CD14-positive monocyte (primary cell): ENCODE results near the gene NDUFA8. TPM values are rescaled to one million over a fixed set of nuclear protein-coding genes. Genes with fewer than 3 reads are reported as not detected.

Experiments
- DNase-seq, 3 donors: peaks; one replicate each; pipeline ENCODE4 v3.0.0-alpha.2; 2011 to 2022
- H2AFZ ChIP-seq: 2 replicates; pipeline ENCODE4 v1.6.0; 2012; ENCODE audit warnings: mild to moderate bottlenecking, low read depth, low read length, inconsistent platforms; ENCODE audit not compliant: insufficient read depth, poor library complexity, severe bottlenecking
- H3K27ac ChIP-seq, 2 donors: 1 replicate in 1 of 2; 2 replicates in 1 of 2; pipeline ENCODE4 v1.5.1; 2012 to 2013; ENCODE audit warnings: low read length in 2 of 2, control low read depth in 1 of 2, inconsistent platforms in 1 of 2, low read depth in 1 of 2, mild to moderate bottlenecking in 1 of 2
- H3K27me3 ChIP-seq, 2 donors: one replicate each; pipeline versions ENCODE4 v1.6.0 to v1.6.1; 2011 to 2013; ENCODE audit warnings: low read length in 2 of 2; ENCODE audit not compliant: control insufficient read depth in 2 of 2, insufficient read depth in 2 of 2
- H3K36me3 ChIP-seq, 2 donors: replicated peaks in 1 of 2; 1 replicate in 1 of 2; 2 replicates in 1 of 2; pipeline versions ENCODE4 v1.5.1 to v1.6.1; 2012 to 2013; ENCODE audit warnings: low read length in 2 of 2, control low read depth in 1 of 2, inconsistent platforms in 1 of 2, mild to moderate bottlenecking in 1 of 2; ENCODE audit not compliant: insufficient read depth in 2 of 2, control insufficient read depth in 1 of 2
- H3K4me1 ChIP-seq, 2 donors: 1 replicate in 1 of 2; 2 replicates in 1 of 2; pipeline versions ENCODE4 v1.5.1 to v1.6.1; 2012 to 2013; ENCODE audit warnings: low read length in 2 of 2, control low read depth in 1 of 2, inconsistent platforms in 1 of 2, mild to moderate bottlenecking in 1 of 2, moderate library complexity in 1 of 2; ENCODE audit not compliant: insufficient read depth in 2 of 2, control insufficient read depth in 1 of 2
- H3K4me2 ChIP-seq: replicated peaks from 2 replicates; pipeline ENCODE3; 2012; ENCODE audit warnings: low read length, moderate library complexity, mild to moderate bottlenecking; ENCODE audit not compliant: poor library complexity, severe bottlenecking; ENCODE audit errors: extremely low read depth
- H3K4me3 ChIP-seq, 3 experiments: fragments of 200-600 bp in 1 of 3; sonication (generic) in 1 of 3; replicated peaks in 1 of 3; 1 replicate in 2 of 3; 2 replicates in 1 of 3; pipeline ENCODE4 v1.5.1; 2011 to 2013; ENCODE audit warnings: low read length in 3 of 3, mild to moderate bottlenecking in 3 of 3, control low read depth in 2 of 3, low read depth in 2 of 3, inconsistent platforms in 1 of 3, moderate library complexity in 1 of 3
- H3K79me2 ChIP-seq: 2 replicates; pipeline ENCODE4 v1.6.0; 2012; ENCODE audit warnings: mild to moderate bottlenecking, control low read depth, inconsistent platforms, low read length, moderate library complexity; ENCODE audit not compliant: insufficient read depth
- H3K9ac ChIP-seq: 2 replicates; pipeline ENCODE4 v1.6.0; 2017; ENCODE audit warnings: low read length, mild to moderate bottlenecking; ENCODE audit not compliant: insufficient read depth, poor library complexity, severe bottlenecking
- H3K9me3 ChIP-seq, 2 donors: replicated peaks in 1 of 2; 1 replicate in 1 of 2; 2 replicates in 1 of 2; pipeline versions ENCODE4 v1.5.1 to v1.6.1; 2012 to 2013; ENCODE audit warnings: low read length in 2 of 2, control low read depth in 1 of 2; ENCODE audit not compliant: control insufficient read depth in 1 of 2, insufficient read depth in 1 of 2
- H4K20me1 ChIP-seq: 2 replicates; pipeline ENCODE4 v1.6.0; 2012; ENCODE audit warnings: mild to moderate bottlenecking, low read length, control low read depth, moderate library complexity; ENCODE audit not compliant: insufficient read depth
- H3K27ac Mint-ChIP-seq, 7 donors: one replicate each; pipeline ENCODE4 v1.8.0; 2020; ENCODE audit warnings: mild to moderate bottlenecking in 7 of 7, mixed read lengths in 7 of 7, moderate library complexity in 6 of 7, inconsistent platforms in 2 of 7
- H3K27me3 Mint-ChIP-seq, 3 donors: one replicate each; pipeline ENCODE4 v1.8.0; 2021 to 2022; ENCODE audit warnings: low read depth in 3 of 3, mild to moderate bottlenecking in 3 of 3, mixed read lengths in 3 of 3, moderate library complexity in 3 of 3, inconsistent platforms in 1 of 3
- H3K36me3 Mint-ChIP-seq, 2 donors: one replicate each; pipeline ENCODE4 v1.8.0; 2020; ENCODE audit warnings: mixed read lengths in 2 of 2, inconsistent platforms in 1 of 2, mild to moderate bottlenecking in 1 of 2
- H3K4me1 Mint-ChIP-seq: one replicate; pipeline ENCODE4 v1.8.0; 2020; ENCODE audit warnings: mild to moderate bottlenecking, mixed read lengths
- H3K4me3 Mint-ChIP-seq, 2 donors: one replicate each; pipeline ENCODE4 v1.8.0; 2020; ENCODE audit warnings: mild to moderate bottlenecking in 2 of 2, mixed read lengths in 2 of 2, moderate library complexity in 1 of 2
- H3K9me3 Mint-ChIP-seq, 7 donors: one replicate each; pipeline ENCODE4 v1.8.0; 2020 to 2022; ENCODE audit warnings: mixed read lengths in 7 of 7, mild to moderate bottlenecking in 6 of 7, moderate library complexity in 6 of 7, inconsistent platforms in 2 of 7
- CTCF ChIP-seq: fragments of 200-600 bp; IDR thresholded peaks from one replicate; pipeline ENCODE4 v1.8.0; 2022; ENCODE audit warnings: antibody characterized with exemption, mild to moderate bottlenecking
- WGBS: methylation state at CpG from one replicate; pipeline ENCODE4 v1.1.5; 2013; ENCODE audit warnings: missing lambda C conversion rate; ENCODE audit not compliant: insufficient coverage; 5-methylcytosine and 5-hydroxymethylcytosine counted together
- intact Hi-C, 2 donors: fragments of 100-400 bp; cut with micrococcal nuclease; formaldehyde crosslinking; loops; one replicate each; pipeline versions ENCODE4 v1.15.0 to v1.15.1; 2023
- polyA plus RNA-seq, 3 donors: library from polyadenylated mRNA; depleted of rRNA in 1 of 3; unstranded in 2 of 3; stranded (reverse) in 1 of 3; fragments of 300-500 nt in 2 of 3; fragments of >200 nt in 1 of 3; fragmentation: Illumina TruSeq in 2 of 3; gene quantifications; 1 replicate in 2 of 3; 2 replicates in 1 of 3; pipeline ENCODE4 v1.2.3, GENCODE V29; 2012 to 2021

The NDUFA8 gene
- polyA plus RNA-seq, 3 donors: 19.6 to 71.2 (median 63.5) TPM

DNA sequence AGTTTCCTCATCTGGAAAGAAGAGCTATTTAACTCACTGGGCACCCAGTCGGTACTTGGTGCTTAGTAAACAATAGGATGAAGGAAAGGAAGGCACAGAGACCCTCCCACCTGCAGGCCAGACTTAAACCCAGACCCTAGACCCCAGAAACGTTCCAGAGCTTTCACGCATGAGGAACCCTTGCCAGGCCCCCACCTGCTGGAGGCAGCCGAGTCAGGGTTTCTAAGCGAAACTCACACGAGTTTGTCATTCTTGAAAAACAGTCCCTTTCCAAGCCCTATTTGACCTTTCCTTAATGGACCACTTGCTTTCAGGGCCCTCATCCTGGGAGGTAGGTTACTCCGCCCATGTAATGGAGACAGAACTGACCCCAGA, 30.6 kb downstream of the NDUFA8 start:
- Histone ChIP-seq H3K9ac (no peak overlapping the region), H3K27ac (no peak overlapping the region), H3K4me2 (no peak overlapping the region), H3K27me3 (peaks cover 18 to 34% of the 10 kb centered on the region in 2 donors), H3K9me3 (peaks cover 0 to 5% of the 10 kb centered on the region in 2 donors), H3K4me1 (peaks cover 4 to 9% of the 10 kb centered on the region in 2 donors), H2AFZ (no peak overlapping the region), H4K20me1 (no peaks in the 10 kb centered on the region), H3K36me3 (no peaks in the 10 kb centered on the region), H3K79me2 (no peaks in the 10 kb centered on the region), H3K4me3 (no peak overlapping the region)
- intact Hi-C loops: loop anchor here (5.0 to 10.0 kb wide), 3 partner anchors 323 to 686 kb away; no protein-coding TSS in a partner anchor
- Mint-ChIP-seq H3K36me3 (no peaks in the 10 kb centered on the region), H3K4me1 (peaks cover 10% of the 10 kb centered on the region), H3K4me3 (no peak overlapping the region), H3K9me3 (peaks cover 0 to 4% (median 1%) of the 10 kb centered on the region in 7 donors), H3K27me3 (peaks cover 37 to 53% (median 43%) of the 10 kb centered on the region in 3 donors), H3K27ac (no peak overlapping the region)
- WGBS: 91% methylated on average over 6 of the region's 7 CpGs
- no peak for TF ChIP-seq CTCF
- no peak for DNase-seq

- peaks cover 18 to 34% of the 10 kb centered on the region in 2 donors for H3K27me3 ChIP-seq
- H3K4me3 Mint-ChIP-seq: no peak overlapping the region
Measured at GRCh38 chr9:122128007-122128968, 31.3 kb downstream of the NDUFA8 start.

More at GRCh38 chr9:122128007-122128968, 31.3 kb downstream of the NDUFA8 start:
- TF ChIP-seq CTCF: no peak
- H3K27ac ChIP-seq: no peak overlapping the region
- peaks cover 0 to 4% (median 1%) of the 10 kb centered on the region in 7 donors for H3K9me3 Mint-ChIP-seq
- no peak overlapping the region for H3K27ac Mint-ChIP-seq
- peaks cover 10% of the 10 kb centered on the region for H3K4me1 Mint-ChIP-seq
- peaks cover 0 to 5% of the 10 kb centered on the region in 2 donors for H3K9me3 ChIP-seq
- DNase-seq: no peak
- H3K9ac ChIP-seq: no peak overlapping the region
- peaks cover 4 to 9% of the 10 kb centered on the region in 2 donors for H3K4me1 ChIP-seq
- no peaks in the 10 kb centered on the region for H4K20me1 ChIP-seq
- intact Hi-C loops: loop anchor here (5.0 to 10.0 kb wide), 3 partner anchors 324 to 687 kb away; no protein-coding TSS in a partner anchor
- no peaks in the 10 kb centered on the region for H3K36me3 ChIP-seq
- H2AFZ ChIP-seq: no peak overlapping the region
- H3K4me2 ChIP-seq: no peak overlapping the region
- WGBS: 50% methylated on average over 23 of the region's 24 CpGs
- no peaks in the 10 kb centered on the region for H3K79me2 ChIP-seq
- peaks cover 38 to 56% (median 46%) of the 10 kb centered on the region in 3 donors for H3K27me3 Mint-ChIP-seq
- H3K36me3 Mint-ChIP-seq: no peaks in the 10 kb centered on the region
- no peak overlapping the region for H3K4me3 ChIP-seq
